ENCODE measurements around the gene KIAA0586. TPM values are rescaled to one million over a fixed set of nuclear protein-coding genes. Genes with fewer than 3 reads are reported as not detected.
A peak's percentile ranks its signal among the peaks of the same experiment; 100 is the strongest.

The KIAA0586 gene
- total RNA-seq, 2 donors from 2014 or later: 37.3 to 47.2 TPM

DNA sequence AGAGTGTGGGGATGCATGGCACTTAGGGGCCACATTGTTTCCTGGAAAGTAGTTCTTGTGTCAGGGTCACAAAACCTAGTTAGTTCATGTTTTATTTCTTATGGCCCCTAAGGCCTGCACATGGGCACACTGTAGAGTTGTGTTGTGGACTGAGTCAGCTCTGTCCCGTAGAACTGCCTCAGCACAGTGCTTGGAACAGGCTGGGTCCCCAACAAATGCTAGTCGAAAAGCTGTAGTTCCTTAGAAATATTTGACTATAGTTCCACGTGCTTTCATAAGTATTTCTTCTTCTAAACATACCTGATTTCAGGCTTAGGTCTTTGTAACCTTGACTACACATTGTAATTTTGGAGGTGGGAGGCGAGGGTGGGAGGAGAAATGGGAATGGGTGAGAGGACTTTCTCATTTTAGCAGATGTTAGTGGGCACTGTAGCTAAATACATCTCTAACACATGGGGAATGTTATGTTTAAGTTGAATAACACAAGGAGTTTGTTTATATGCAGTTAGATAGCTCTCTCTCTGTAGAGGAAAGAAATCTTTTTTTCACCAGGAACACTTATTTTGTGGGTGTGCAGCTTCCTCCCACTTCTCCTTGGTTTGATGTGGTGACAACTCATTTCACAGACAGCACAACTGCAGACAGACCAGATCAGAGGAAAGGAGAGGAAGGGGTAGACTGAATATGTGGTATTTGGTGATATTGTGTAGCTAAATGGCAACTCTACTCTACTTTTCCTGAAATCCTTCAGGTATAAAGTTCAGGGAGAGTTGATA, 170.7 kb downstream of the KIAA0586 start:
- DNase-seq (ENCODE audit: low spot score in 2 of 2): no peak
- peak; percentile 89 to 92 for ATAC-seq
- peaks cover 8 to 12% of the 10 kb centered on the region in 2 donors for H3K36me3 Mint-ChIP-seq
- H3K27ac Mint-ChIP-seq: no peak overlapping the region
- peaks cover 7% of the 10 kb centered on the region in 2 donors for H3K9me3 Mint-ChIP-seq

DNA sequence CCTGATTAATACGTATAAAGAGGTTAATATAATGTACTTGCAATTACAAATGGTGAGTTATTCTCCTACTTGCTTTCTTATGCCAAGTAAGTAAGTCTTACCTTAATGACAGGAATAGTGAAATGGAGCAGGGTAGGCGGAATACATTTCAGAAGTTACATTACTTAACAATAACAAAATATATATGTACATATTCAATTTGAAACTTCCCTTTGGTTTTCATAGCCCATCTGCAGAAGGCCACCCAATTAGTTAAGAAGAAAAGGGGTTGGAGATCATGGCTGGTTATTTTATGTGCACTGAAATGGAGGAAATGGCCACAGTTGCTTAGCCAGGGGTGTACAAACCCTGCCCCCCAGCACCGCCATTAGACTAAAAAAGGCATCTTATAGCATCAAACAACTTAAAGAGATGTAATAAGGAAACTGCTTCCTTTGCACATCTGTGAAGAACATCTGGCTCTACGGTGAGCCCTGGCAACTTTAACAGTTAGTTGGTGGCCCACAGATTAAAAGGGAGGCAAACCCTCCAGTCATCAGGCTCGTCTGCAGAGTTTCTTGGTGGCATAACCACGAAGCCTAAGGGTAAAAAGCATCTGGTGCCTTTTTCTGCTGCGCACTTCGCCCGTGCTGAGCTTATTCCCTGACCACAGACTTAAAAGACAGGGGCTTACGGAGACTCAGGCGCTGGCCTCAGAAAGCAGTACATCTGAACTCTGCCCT, 171.4 kb downstream of the KIAA0586 start:
- Mint-ChIP-seq H3K27ac (no peak overlapping the region), H3K9me3 (peaks cover 7% of the 10 kb centered on the region in 2 donors), H3K36me3 (peaks cover 8 to 12% of the 10 kb centered on the region in 2 donors)
- peak; percentile 6 to 64 for ATAC-seq
- no peak for DNase-seq (ENCODE audit: low spot score in 2 of 2)

DNA sequence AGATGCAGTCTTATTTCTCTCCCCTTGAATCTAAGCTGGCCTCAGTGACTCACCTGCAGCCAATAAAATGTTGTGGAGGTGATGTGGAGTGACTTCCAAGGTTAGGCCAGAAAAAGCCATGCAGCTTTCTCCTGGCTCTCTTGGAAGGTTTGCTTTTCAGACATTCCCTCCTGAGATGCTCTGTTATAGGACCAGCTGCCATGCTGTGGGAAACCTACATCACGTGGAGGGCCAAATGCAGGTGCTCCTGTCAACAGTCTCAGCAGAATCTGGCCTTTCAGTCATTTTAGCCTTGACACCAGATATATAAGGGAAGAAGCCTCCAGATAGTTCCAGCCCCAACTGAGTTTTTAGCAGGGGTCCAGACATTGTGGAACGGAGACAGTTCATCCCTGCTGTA, 172.2 kb downstream of the KIAA0586 start:
- DNase-seq (ENCODE audit: low spot score in 2 of 2): no peak
- no peak for ATAC-seq
- H3K36me3 Mint-ChIP-seq: peaks cover 8 to 12% of the 10 kb centered on the region in 2 donors
- no peak overlapping the region for H3K27ac Mint-ChIP-seq
- H3K9me3 Mint-ChIP-seq: peaks cover 7% of the 10 kb centered on the region in 2 donors

Other genes starting within 250 kb of the KIAA0586 start
- gene ACTR10, start 227.6 kb upstream of the KIAA0586 start, total RNA-seq: 10 to 100 TPM; 22.4 to 37.4 TPM
- 100 to 1,000 TPM; 252 to 310 TPM for gene PSMA3, start 182.9 kb upstream of the KIAA0586 start, total RNA-seq
- 10 to 100 TPM; 27.3 to 30.4 TPM for gene ARID4A, start 129.2 kb upstream of the KIAA0586 start, total RNA-seq
- not detected for gene TOMM20L, start 31.8 kb upstream of the KIAA0586 start, total RNA-seq
- gene TIMM9, start 188 bp upstream of the KIAA0586 start, total RNA-seq: 10 to 100 TPM; 27.8 to 65.0 TPM
- 10 to 100 TPM in 1 of 2 donors, 1 to 10 TPM in 1; 1.7 to 12.2 TPM for gene DACT1, start 210.2 kb downstream of the KIAA0586 start, total RNA-seq

Measured in activated naive CD4-positive, alpha-beta T cell treated with anti-CD3 and anti-CD28 coated beads, Interleukin-2, amount 50 U/mL, for 72 hours (primary cell).